ENCODE measurements around the gene NPPA. TPM values are rescaled to one million over a fixed set of nuclear protein-coding genes. Genes with fewer than 3 reads are reported as not detected.
"Not testable (repeated sequence)": the region's sequence is repeated elsewhere in the genome, so short reads cannot be mapped to it uniquely, and the experiment has no call there.

NPPA gene
- total and polyA plus RNA-seq, 9 of the 15 experiments (the other 6 are each of a cell fraction or from before 2014, with no cell fraction given): not detected

- TF ChIP-seq, protein P1, sequence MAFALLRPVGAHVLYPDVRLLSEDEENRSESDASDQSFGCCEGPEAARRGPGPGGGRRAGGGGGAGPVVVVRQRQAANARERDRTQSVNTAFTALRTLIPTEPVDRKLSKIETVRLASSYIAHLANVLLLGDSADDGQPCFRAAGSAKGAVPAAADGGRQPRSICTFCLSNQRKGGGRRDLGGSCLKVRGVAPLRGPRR (CRISPR knock-in tag; IDR thresholded peaks at IDR 0.05): 0 out of 2 replicates have a peak, but pooled peaks have one; percentile 16
- TF ChIP-seq PHF8 (IDR thresholded peaks at IDR 0.05; ENCODE audit: borderline replicate concordance, low read length): 0 out of 2 replicates have a peak, but pooled peaks have one; percentile 6
- TF ChIP-seq NR2C1 (IDR thresholded peaks at IDR 0.05): not testable (repeated sequence)
- 0 out of 2 replicates have a peak, but pooled peaks have one; percentile 10 for TF ChIP-seq NR2C1 (tag; IDR thresholded peaks at IDR 0.05)
- TF ChIP-seq HMG20B (CRISPR knock-in tag; IDR thresholded peaks at IDR 0.05): peak; percentile 11; the same call in 1 of the 2 replicates
- TF ChIP-seq, protein P2, sequence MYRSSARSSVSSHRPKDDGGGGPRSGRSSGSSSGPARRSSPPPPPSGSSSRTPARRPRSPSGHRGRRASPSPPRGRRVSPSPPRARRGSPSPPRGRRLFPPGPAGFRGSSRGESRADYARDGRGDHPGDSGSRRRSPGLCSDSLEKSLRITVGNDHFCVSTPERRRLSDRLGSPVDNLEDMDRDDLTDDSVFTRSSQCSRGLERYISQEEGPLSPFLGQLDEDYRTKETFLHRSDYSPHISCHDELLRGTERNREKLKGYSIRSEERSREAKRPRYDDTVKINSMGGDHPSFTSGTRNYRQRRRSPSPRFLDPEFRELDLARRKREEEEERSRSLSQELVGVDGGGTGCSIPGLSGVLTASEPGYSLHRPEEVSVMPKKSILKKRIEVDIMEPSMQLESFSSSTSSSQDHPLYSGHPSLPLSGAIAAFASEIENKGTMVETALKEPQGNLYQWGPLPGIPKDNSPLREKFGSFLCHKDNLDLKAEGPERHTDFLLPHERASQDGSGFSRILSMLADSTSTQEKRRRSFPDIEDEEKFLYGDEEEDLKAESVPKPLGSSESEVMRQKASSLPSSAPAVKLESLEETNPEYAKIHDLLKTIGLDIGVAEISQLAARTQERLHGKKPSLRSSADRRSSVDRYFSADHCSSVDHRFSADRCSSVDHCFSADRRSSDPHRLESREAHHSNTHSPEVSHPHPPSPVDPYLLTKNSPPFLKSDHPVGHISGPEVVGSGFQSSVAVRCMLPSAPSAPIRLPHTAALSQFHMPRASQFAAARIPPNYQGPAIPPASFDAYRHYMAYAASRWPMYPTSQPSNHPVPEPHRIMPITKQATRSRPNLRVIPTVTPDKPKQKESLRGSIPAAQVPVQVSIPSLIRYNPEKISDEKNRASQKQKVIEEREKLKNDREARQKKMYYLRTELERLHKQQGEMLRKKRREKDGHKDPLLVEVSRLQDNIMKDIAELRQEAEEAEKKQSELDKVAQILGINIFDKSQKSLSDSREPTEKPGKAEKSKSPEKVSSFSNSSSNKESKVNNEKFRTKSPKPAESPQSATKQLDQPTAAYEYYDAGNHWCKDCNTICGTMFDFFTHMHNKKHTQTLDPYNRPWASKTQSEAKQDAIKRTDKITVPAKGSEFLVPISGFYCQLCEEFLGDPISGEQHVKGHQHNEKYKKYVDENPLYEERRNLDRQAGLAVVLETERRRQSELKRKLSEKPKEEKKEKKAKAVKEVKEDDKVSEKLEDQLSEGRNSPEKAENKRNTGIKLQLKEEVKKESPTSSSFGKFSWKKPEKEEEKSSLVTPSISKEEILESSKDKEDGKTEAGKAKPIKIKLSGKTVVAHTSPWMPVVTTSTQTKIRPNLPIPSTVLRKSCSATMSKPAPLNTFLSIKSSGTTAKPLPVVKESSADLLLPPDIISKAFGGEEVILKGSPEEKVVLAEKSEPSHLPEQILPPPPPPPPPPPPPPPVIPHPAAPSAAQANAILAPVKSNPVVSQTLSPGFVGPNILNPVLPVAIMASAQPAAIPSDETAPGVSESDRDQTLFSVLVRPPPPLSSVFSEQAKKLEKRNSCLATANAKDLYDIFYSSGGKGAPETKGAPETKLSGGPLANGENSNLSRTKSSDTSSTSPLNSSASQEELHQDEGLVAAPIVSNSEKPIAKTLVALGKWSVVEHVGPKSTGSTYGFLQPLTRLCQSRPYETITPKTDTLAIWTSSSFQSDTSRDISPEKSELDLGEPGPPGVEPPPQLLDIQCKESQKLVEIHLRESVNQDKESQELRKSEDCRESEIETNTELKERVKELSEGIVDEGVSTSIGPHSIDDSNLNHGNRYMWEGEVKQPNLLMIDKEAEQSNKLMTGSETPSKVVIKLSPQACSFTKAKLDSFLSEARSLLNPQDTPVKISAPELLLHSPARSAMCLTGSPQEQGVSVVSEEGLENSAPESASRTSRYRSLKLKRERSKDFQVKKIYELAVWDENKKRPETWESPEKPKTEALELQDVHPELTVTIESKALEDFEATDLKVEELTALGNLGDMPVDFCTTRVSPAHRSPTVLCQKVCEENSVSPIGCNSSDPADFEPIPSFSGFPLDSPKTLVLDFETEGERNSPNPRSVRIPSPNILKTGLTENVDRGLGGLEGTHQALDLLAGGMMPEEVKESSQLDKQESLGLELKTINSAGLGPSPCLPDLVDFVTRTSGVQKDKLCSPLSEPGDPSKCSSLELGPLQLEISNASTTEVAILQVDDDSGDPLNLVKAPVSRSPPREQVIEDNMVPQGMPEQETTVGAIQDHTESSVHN (IDR thresholded peaks at IDR 0.05; ENCODE audit: borderline replicate concordance in 1 of 2, low read depth in 1 of 2): peak in 1 of 2 experiments; percentile 30; a peak in 1 of 4 replicates
- TF ChIP-seq ARNT (IDR thresholded peaks at IDR 0.05): 0 out of 4 replicates have a peak, but pooled peaks of 1 of the 2 experiments have one; percentile 8
- TF ChIP-seq, protein P3, sequence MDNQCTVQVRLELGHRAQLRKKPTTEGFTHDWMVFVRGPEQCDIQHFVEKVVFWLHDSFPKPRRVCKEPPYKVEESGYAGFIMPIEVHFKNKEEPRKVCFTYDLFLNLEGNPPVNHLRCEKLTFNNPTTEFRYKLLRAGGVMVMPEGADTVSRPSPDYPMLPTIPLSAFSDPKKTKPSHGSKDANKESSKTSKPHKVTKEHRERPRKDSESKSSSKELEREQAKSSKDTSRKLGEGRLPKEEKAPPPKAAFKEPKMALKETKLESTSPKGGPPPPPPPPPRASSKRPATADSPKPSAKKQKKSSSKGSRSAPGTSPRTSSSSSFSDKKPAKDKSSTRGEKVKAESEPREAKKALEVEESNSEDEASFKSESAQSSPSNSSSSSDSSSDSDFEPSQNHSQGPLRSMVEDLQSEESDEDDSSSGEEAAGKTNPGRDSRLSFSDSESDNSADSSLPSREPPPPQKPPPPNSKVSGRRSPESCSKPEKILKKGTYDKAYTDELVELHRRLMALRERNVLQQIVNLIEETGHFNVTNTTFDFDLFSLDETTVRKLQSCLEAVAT (IDR thresholded peaks at IDR 0.05): peak; percentile 74 to 90
- 0 out of 2 replicates have a peak, but pooled peaks have one; percentile 15 for TF ChIP-seq MTA2 (IDR thresholded peaks at IDR 0.05; ENCODE audit: low read depth)
- 0 out of 2 replicates have a peak, but pooled peaks have one; percentile 85 for TF ChIP-seq DNMT1 (IDR thresholded peaks at IDR 0.05)
- TF ChIP-seq ASH1L (IDR thresholded peaks at IDR 0.05; ENCODE audit: borderline replicate concordance, low read depth, partially characterized antibody): peak; percentile 56
- TF ChIP-seq ZNF512 (tag; IDR thresholded peaks at IDR 0.05): 0 out of 2 replicates have a peak, but pooled peaks have one; percentile 24
- TF ChIP-seq, protein P4, sequence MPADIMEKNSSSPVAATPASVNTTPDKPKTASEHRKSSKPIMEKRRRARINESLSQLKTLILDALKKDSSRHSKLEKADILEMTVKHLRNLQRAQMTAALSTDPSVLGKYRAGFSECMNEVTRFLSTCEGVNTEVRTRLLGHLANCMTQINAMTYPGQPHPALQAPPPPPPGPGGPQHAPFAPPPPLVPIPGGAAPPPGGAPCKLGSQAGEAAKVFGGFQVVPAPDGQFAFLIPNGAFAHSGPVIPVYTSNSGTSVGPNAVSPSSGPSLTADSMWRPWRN (IDR thresholded peaks at IDR 0.05; ENCODE audit: low read depth): 0 out of 2 replicates have a peak, but pooled peaks have one; percentile 4
Measured at GRCh38 chr1:11803924-11804665, 43.5 kb downstream of the NPPA start (continued).

Data from K562 (cell line).